Measurements from ENCODE around the gene SPDYE17. TPM values are rescaled to one million over a fixed set of nuclear protein-coding genes. Genes with fewer than 3 reads are reported as not detected.

Gene SPDYE17

Small RNAs within 50 kb of the gene (small RNA-seq; reads per million reads assigned to genes)
- not detected for gene RF00019 (ENCODE audit: low read depth)
